ENCODE measurements around the gene FAM110D.

The FAM110D gene

GRCh38 chr1:26134466-26134865, 24.4 kb upstream of the FAM110D start:
- no peak overlapping the region for H3K4me3 ChIP-seq (ENCODE audit: low read depth in 1 of 2, low read length in 2 of 2)
- no peak overlapping the region for H3K9ac ChIP-seq (ENCODE audit: low read length)
- H3K27me3 ChIP-seq (ENCODE audit: control insufficient read depth in 1 of 2, insufficient read depth in 2 of 2, low read length in 2 of 2) = no peaks in the 10 kb centered on the region
- H3K27ac ChIP-seq (ENCODE audit: low read depth, low read length) = no peak overlapping the region
- no peaks in the 10 kb centered on the region for H3K9me3 ChIP-seq (ENCODE audit: low read length)
- no peaks in the 10 kb centered on the region for H3K4me1 ChIP-seq (ENCODE audit: insufficient read depth, low read length)
- H3K36me3 ChIP-seq (ENCODE audit: insufficient read depth, low read length) = no peaks in the 10 kb centered on the region

DNA sequence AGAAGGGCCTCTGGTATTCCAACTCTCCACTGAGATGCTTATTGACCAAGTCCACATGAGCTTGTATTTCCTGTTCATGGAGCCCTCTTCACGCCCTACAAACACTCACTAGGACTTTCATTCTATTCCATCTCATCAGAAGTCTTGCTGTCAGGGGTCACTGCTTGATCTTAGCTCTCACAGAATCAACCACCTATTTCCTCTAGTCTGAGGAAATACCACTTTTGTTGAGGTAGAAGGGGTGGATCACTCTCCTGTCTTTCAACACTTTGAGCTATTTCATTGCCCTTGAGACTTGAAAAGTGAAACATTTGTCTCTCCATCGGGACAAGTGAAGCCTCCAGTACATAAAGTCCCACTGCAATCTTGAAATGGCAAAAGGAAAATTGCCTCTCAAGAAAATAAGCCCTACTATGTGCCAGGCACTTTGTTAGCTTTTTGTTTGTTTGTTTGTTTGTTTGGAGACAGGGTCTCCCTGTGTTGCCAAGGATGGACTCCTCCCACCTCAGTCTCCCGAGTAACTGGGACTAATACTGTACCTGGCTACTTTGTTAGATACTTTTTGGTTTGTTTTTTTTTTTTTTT, 19.8 kb upstream of the FAM110D start:
- H3K4me3 ChIP-seq (ENCODE audit: low read depth in 1 of 2, low read length in 2 of 2) = no peak overlapping the region
- H3K36me3 ChIP-seq (ENCODE audit: insufficient read depth, low read length) = no peaks in the 10 kb centered on the region
- H3K27ac ChIP-seq (ENCODE audit: low read depth, low read length) = no peak overlapping the region
- H3K27me3 ChIP-seq (ENCODE audit: control insufficient read depth in 1 of 2, insufficient read depth in 2 of 2, low read length in 2 of 2) = no peaks in the 10 kb centered on the region
- no peaks in the 10 kb centered on the region for H3K9me3 ChIP-seq (ENCODE audit: low read length)
- H3K4me1 ChIP-seq (ENCODE audit: insufficient read depth, low read length) = no peaks in the 10 kb centered on the region
- no peak overlapping the region for H3K9ac ChIP-seq (ENCODE audit: low read length)

DNA sequence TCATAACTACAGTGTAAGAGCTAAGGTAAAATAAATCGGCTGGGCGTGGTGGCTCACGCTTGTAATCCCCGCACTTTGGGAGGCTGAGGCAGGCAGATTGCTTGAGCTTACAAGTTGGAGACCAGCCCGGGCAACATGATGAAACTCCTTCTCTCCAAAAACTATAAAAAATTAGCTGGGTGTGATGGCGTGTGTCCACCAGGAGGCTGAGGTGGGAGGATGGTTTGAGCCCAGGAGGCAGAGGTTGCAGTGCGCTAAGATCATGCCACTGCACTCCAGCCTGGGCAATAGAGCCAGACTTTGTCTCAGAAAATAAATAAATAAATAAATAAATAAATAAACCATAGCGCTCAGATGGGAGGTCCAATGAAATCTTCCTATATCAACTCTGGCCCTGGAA, 16.7 kb upstream of the FAM110D start:
- no peaks in the 10 kb centered on the region for H3K27me3 ChIP-seq (ENCODE audit: control insufficient read depth in 1 of 2, insufficient read depth in 2 of 2, low read length in 2 of 2)
- H3K9me3 ChIP-seq (ENCODE audit: low read length) = no peaks in the 10 kb centered on the region
- H3K27ac ChIP-seq (ENCODE audit: low read depth, low read length) = no peak overlapping the region
- no peak overlapping the region for H3K9ac ChIP-seq (ENCODE audit: low read length)
- H3K4me3 ChIP-seq (ENCODE audit: low read depth in 1 of 2, low read length in 2 of 2) = no peak overlapping the region
- H3K36me3 ChIP-seq (ENCODE audit: insufficient read depth, low read length) = no peaks in the 10 kb centered on the region
- H3K4me1 ChIP-seq (ENCODE audit: insufficient read depth, low read length) = no peaks in the 10 kb centered on the region

DNA sequence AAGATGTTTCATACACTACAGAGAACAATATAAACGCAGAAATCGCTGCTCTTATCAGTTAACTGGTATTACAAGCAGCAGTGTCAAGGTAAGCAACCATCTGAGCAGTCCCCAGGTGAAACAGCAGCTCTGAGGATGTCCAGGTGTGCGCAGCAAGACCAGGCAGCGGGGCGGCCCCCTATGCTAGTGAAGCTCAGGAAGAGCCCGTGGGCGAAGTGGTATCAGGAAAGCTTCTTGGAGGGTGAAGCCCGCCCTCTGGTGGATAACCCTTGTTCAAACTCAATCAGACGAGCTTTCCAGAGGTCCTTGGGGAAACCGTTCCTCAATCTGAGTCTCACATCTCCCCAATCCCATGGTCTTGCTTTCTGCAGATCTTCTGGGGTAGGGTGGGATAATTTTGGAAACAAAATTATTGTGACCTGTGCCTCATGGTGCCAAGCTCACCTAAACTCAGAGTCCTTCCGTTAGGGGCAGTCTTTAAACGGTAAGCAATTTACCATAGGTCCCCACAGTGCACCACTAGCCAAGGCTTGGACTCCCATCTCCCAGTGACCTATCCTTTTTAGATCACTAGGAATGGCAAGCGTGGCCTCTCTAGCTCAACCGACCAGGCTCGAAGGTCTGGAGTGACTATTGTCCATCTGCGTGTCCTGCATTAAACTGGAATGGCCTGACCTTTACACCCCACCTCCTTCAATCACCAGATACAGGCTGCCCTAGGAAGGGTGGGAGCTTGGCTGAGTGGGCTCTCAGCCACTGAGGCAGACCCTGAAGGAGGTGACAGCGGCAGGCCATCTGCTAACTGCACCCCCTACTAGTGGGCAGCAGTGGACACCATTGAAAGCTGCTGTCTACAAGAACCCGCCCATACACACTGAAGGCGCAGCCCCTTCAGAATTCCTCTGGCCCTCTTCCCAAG, 13.6 kb upstream of the FAM110D start:
- Histone ChIP-seq H3K36me3 (ENCODE audit: insufficient read depth, low read length) (no peaks in the 10 kb centered on the region), H3K27me3 (ENCODE audit: control insufficient read depth in 1 of 2, insufficient read depth in 2 of 2, low read length in 2 of 2) (no peaks in the 10 kb centered on the region), H3K9ac (ENCODE audit: low read length) (no peak overlapping the region), H3K4me3 (ENCODE audit: low read depth in 1 of 2, low read length in 2 of 2) (no peak overlapping the region), H3K9me3 (ENCODE audit: low read length) (no peaks in the 10 kb centered on the region), H3K4me1 (ENCODE audit: insufficient read depth, low read length) (no peaks in the 10 kb centered on the region), H3K27ac (ENCODE audit: low read depth, low read length) (no peak overlapping the region)

- Histone ChIP-seq H3K27ac (ENCODE audit: low read depth, low read length) (no peak overlapping the region), H3K36me3 (ENCODE audit: insufficient read depth, low read length) (no peaks in the 10 kb centered on the region), H3K4me1 (ENCODE audit: insufficient read depth, low read length) (no peaks in the 10 kb centered on the region), H3K27me3 (ENCODE audit: control insufficient read depth in 1 of 2, insufficient read depth in 2 of 2, low read length in 2 of 2) (no peaks in the 10 kb centered on the region), H3K4me3 (ENCODE audit: low read depth in 1 of 2, low read length in 2 of 2) (no peak overlapping the region), H3K9ac (ENCODE audit: low read length) (no peak overlapping the region), H3K9me3 (ENCODE audit: low read length) (no peaks in the 10 kb centered on the region)
Measured at GRCh38 chr1:26145960-26146294, 13.0 kb upstream of the FAM110D start.

GRCh38 chr1:26148887-26149286, 10.0 kb upstream of the FAM110D start:
- H3K27me3 ChIP-seq (ENCODE audit: control insufficient read depth in 1 of 2, insufficient read depth in 2 of 2, low read length in 2 of 2) = no peaks in the 10 kb centered on the region
- no peaks in the 10 kb centered on the region for H3K36me3 ChIP-seq (ENCODE audit: insufficient read depth, low read length)
- no peak overlapping the region for H3K9ac ChIP-seq (ENCODE audit: low read length)
- H3K27ac ChIP-seq (ENCODE audit: low read depth, low read length) = no peak overlapping the region
- H3K4me3 ChIP-seq (ENCODE audit: low read depth in 1 of 2, low read length in 2 of 2) = no peak overlapping the region
- no peaks in the 10 kb centered on the region for H3K4me1 ChIP-seq (ENCODE audit: insufficient read depth, low read length)
- H3K9me3 ChIP-seq (ENCODE audit: low read length) = no peaks in the 10 kb centered on the region

- no peaks in the 10 kb centered on the region for H3K9me3 ChIP-seq (ENCODE audit: low read length)
- H3K27me3 ChIP-seq (ENCODE audit: control insufficient read depth in 1 of 2, insufficient read depth in 2 of 2, low read length in 2 of 2) = peaks cover 5 to 19% of the 10 kb centered on the region in 2 donors
- H3K27ac ChIP-seq (ENCODE audit: low read depth, low read length) = no peak overlapping the region
- H3K36me3 ChIP-seq (ENCODE audit: insufficient read depth, low read length) = no peaks in the 10 kb centered on the region
- no peak overlapping the region for H3K4me3 ChIP-seq (ENCODE audit: low read depth in 1 of 2, low read length in 2 of 2)
- no peak overlapping the region for H3K9ac ChIP-seq (ENCODE audit: low read length)
- no peaks in the 10 kb centered on the region for H3K4me1 ChIP-seq (ENCODE audit: insufficient read depth, low read length)
Measured at GRCh38 chr1:26153966-26154532, 4.8 kb upstream of the FAM110D start.

- no peak overlapping the region for H3K9ac ChIP-seq (ENCODE audit: low read length)
- no peaks in the 10 kb centered on the region for H3K9me3 ChIP-seq (ENCODE audit: low read length)
- H3K4me3 ChIP-seq (ENCODE audit: low read depth in 1 of 2, low read length in 2 of 2) = no peak overlapping the region
- no peak overlapping the region for H3K27ac ChIP-seq (ENCODE audit: low read depth, low read length)
- no peaks in the 10 kb centered on the region for H3K4me1 ChIP-seq (ENCODE audit: insufficient read depth, low read length)
- H3K36me3 ChIP-seq (ENCODE audit: insufficient read depth, low read length) = no peaks in the 10 kb centered on the region
- peaks cover 5 to 23% of the 10 kb centered on the region in 2 donors for H3K27me3 ChIP-seq (ENCODE audit: control insufficient read depth in 1 of 2, insufficient read depth in 2 of 2, low read length in 2 of 2)
Measured at GRCh38 chr1:26154750-26155149, 4.1 kb upstream of the FAM110D start.

GRCh38 chr1:26155370-26156284, 3.3 kb upstream of the FAM110D start:
- no peak overlapping the region for H3K9ac ChIP-seq (ENCODE audit: low read length)
- H3K27ac ChIP-seq (ENCODE audit: low read depth, low read length) = no peak overlapping the region
- no peaks in the 10 kb centered on the region for H3K36me3 ChIP-seq (ENCODE audit: insufficient read depth, low read length)
- peaks cover 5 to 23% of the 10 kb centered on the region in 2 donors for H3K27me3 ChIP-seq (ENCODE audit: control insufficient read depth in 1 of 2, insufficient read depth in 2 of 2, low read length in 2 of 2)
- no peak overlapping the region for H3K4me3 ChIP-seq (ENCODE audit: low read depth in 1 of 2, low read length in 2 of 2)
- H3K4me1 ChIP-seq (ENCODE audit: insufficient read depth, low read length) = no peaks in the 10 kb centered on the region
- H3K9me3 ChIP-seq (ENCODE audit: low read length) = no peaks in the 10 kb centered on the region

GRCh38 chr1:26156285-26157038, 2.4 kb upstream of the FAM110D start:
- Histone ChIP-seq H3K36me3 (ENCODE audit: insufficient read depth, low read length) (no peaks in the 10 kb centered on the region), H3K27me3 (ENCODE audit: control insufficient read depth in 1 of 2, insufficient read depth in 2 of 2, low read length in 2 of 2) (peaks cover 5 to 29% of the 10 kb centered on the region in 2 donors), H3K4me3 (ENCODE audit: low read depth in 1 of 2, low read length in 2 of 2) (no peak overlapping the region), H3K9ac (ENCODE audit: low read length) (no peak overlapping the region), H3K9me3 (ENCODE audit: low read length) (no peaks in the 10 kb centered on the region), H3K4me1 (ENCODE audit: insufficient read depth, low read length) (peaks cover 5% of the 10 kb centered on the region), H3K27ac (ENCODE audit: low read depth, low read length) (no peak overlapping the region)

Measured in muscle layer of colon (tissue), 2 donors.